Kidney tubule cell (primary cell): ENCODE data around the gene WBP2.
"Not testable (repeated sequence)": the region's sequence is repeated elsewhere in the genome, so short reads cannot be mapped to it uniquely, and the experiment has no call there.

Experiments
- DNase-seq: peaks from one replicate; pipeline ENCODE4 v3.0.0-alpha.2; 2018; ENCODE audit warnings: low spot score

WBP2 gene

GRCh38 chr17:75865404-75866188 is 10.5 kb upstream of the WBP2 start:
- not testable (repeated sequence) for DNase-seq

- DNase-seq, result not testable (repeated sequence)
Measured at GRCh38 chr17:75864887-75865286, 9.8 kb upstream of the WBP2 start.

- DNase-seq, result no peak
Measured at GRCh38 chr17:75864448-75864871, 9.3 kb upstream of the WBP2 start.

GRCh38 chr17:75861927-75862317 is 6.8 kb upstream of the WBP2 start:
- no peak for DNase-seq

- DNase-seq, result not testable (repeated sequence)
Measured at GRCh38 chr17:75859358-75859757, 4.2 kb upstream of the WBP2 start.

- peak; percentile 47 for DNase-seq
Measured at GRCh38 chr17:75856062-75856756, 1.1 kb upstream of the WBP2 start.

GRCh38 chr17:75854881-75855309 is 240 bp downstream of the WBP2 start:
- DNase-seq, result no peak

GRCh38 chr17:75854101-75854748 is 910 bp downstream of the WBP2 start:
- peak; percentile 87 for DNase-seq

GRCh38 chr17:75853433-75853832 is 1.7 kb downstream of the WBP2 start:
- peak; percentile 47 for DNase-seq

- not testable (repeated sequence) for DNase-seq
Measured at GRCh38 chr17:75851693-75851991, 3.5 kb downstream of the WBP2 start.

- peak; percentile 47 for DNase-seq
Measured at GRCh38 chr17:75850928-75851692, 4.0 kb downstream of the WBP2 start.

- no peak for DNase-seq
Measured at GRCh38 chr17:75849724-75850123, 5.4 kb downstream of the WBP2 start.

- no peak for DNase-seq
Measured at GRCh38 chr17:75849279-75849646, 5.9 kb downstream of the WBP2 start.

- DNase-seq, result peak; percentile 69
Measured at GRCh38 chr17:75848523-75849278, 6.4 kb downstream of the WBP2 start.

GRCh38 chr17:75847614-75848522 is 7.3 kb downstream of the WBP2 start:
- no peak for DNase-seq

- DNase-seq, result no peak
Measured at GRCh38 chr17:75846692-75847613, 8.2 kb downstream of the WBP2 start.

GRCh38 chr17:75845933-75846691 is 9.0 kb downstream of the WBP2 start:
- peak; percentile 34 for DNase-seq

GRCh38 chr17:75845058-75845711 is 9.9 kb downstream of the WBP2 start:
- DNase-seq, result peak; percentile 91
